Bronchial epithelial cell (primary cell): ENCODE data around the gene PKD1. TPM values are rescaled to one million over a fixed set of nuclear protein-coding genes. Genes with fewer than 3 reads are reported as not detected.

Source experiments
- DNase-seq: peaks from one replicate; pipeline ENCODE4 v3.0.0-alpha.2; 2010; ENCODE audit warnings: low read depth
- FAIRE-seq: peaks from 2 replicates; lab custom pipeline; 2011; peaks lifted over from hg19 to GRCh38; lab: Jason Lieb, UNC
- H3K27me3 ChIP-seq: 2 replicates; pipeline ENCODE4 v1.5.1; 2011; ENCODE audit warnings: low read length; ENCODE audit not compliant: control insufficient read depth, insufficient read depth
- H3K36me3 ChIP-seq: 2 replicates; pipeline ENCODE4 v1.5.1; 2011; ENCODE audit warnings: low read length; ENCODE audit not compliant: control insufficient read depth, insufficient read depth
- H3K4me3 ChIP-seq: 2 replicates; pipeline ENCODE4 v1.5.1; 2011; ENCODE audit warnings: mild to moderate bottlenecking, low read depth, low read length, control low read depth
- total RNA-seq: library from RNA; depleted of rRNA; stranded (reverse); fragments of >200 nt; gene quantifications from 2 replicates; pipeline ENCODE4 v1.2.1, GENCODE V29; 2014
- TF ChIP-seq, protein P1 (sequence below): IDR thresholded peaks from 2 replicates; pipeline ENCODE4 v1.5.1; 2011; ENCODE audit warnings: mild to moderate bottlenecking, moderate library complexity, low read length, control low read depth, inconsistent platforms; ENCODE audit not compliant: insufficient read depth, severe bottlenecking

The PKD1 gene
- total RNA-seq, 1 donor from 2014 or later = 56.1 TPM

DNA sequence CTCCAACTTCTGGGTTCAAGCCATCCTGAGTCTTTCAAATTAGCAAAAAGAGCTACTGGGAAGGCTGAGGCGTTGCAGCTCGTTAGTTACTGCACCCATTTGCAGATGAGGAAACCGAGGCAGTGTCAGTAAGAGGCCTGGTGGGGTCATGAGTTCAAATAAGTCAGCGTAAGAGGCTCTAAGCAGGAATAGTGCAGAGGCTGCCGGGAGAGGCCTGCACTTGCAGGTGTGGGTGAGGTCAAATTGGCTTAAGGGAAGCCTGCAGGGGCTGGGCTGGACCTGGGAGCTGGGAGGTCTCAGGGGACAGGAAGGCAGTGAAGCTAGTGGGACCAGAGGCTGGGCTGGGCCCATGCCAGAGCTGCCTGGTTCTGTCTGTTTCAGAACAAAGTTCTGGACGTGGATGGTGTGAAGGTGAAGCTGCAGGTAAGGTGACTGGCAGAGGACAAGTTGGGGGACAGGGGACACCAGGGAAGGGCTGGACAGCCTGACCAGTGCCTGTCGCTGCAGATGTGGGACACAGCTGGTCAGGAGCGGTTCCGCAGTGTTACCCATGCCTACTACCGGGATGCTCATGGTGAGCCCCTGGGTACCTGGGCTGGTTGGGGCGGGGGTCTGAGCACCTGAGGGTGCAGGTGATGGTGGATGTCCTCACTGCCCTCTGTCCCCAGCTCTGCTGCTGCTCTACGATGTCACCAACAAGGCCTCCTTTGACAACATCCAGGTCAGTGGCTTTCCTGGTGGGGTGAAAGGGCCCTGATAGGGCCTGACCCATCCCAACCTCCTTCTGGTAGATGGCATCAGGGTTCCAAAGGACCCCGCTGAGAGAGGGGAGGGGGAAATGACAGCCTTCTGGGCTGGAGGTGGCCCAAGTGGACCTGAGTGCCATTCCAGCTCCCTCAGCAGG lies 15.7 kb upstream of the PKD1 start:
- TF ChIP-seq, protein P1, sequence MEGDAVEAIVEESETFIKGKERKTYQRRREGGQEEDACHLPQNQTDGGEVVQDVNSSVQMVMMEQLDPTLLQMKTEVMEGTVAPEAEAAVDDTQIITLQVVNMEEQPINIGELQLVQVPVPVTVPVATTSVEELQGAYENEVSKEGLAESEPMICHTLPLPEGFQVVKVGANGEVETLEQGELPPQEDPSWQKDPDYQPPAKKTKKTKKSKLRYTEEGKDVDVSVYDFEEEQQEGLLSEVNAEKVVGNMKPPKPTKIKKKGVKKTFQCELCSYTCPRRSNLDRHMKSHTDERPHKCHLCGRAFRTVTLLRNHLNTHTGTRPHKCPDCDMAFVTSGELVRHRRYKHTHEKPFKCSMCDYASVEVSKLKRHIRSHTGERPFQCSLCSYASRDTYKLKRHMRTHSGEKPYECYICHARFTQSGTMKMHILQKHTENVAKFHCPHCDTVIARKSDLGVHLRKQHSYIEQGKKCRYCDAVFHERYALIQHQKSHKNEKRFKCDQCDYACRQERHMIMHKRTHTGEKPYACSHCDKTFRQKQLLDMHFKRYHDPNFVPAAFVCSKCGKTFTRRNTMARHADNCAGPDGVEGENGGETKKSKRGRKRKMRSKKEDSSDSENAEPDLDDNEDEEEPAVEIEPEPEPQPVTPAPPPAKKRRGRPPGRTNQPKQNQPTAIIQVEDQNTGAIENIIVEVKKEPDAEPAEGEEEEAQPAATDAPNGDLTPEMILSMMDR = no peak
- no peak for FAIRE-seq
- H3K4me3 ChIP-seq = no peak overlapping the region
- peaks cover 26% of the 10 kb centered on the region for H3K36me3 ChIP-seq
- DNase-seq = peak; percentile 29
- no peaks in the 10 kb centered on the region for H3K27me3 ChIP-seq

DNA sequence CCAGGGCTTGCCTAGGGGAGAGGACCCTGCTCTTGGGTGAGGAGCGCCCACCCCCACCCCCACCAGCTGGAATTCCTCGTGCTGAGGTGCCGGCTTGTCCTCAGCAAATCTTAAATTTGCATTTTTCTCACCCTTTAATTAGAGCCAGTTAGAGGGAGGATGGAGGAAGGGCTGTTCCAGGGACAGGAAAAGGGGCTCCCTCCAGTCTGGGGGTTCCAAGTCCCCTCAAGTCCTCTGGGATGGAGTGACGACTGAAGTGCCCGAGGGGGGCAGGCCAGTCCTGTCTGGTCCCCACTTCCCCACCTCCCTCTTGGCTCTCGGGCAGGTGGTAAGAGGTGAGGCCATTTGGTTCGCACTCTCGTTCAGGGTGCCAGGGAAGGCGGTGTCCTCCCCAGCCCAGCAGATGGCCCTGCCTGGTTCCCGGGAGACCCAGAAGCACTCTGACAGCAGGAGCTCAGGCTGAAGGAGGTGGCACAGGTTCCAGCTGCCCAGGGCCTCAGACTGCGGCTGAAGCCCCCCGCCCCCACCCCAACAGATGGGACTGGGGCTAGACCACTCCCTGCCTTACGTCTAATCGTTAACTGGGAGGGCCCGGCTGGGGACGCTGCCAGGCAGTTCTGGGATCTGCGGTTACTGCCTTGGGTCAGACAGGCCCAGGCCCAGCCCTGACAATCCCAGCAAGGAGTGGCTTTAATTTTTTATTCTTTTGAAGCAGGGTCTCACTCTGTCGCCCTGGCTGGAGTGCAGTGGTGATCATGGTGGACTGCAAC lies 14.9 kb upstream of the PKD1 start:
- no peak for FAIRE-seq
- peak; percentile 38 for DNase-seq

DNA sequence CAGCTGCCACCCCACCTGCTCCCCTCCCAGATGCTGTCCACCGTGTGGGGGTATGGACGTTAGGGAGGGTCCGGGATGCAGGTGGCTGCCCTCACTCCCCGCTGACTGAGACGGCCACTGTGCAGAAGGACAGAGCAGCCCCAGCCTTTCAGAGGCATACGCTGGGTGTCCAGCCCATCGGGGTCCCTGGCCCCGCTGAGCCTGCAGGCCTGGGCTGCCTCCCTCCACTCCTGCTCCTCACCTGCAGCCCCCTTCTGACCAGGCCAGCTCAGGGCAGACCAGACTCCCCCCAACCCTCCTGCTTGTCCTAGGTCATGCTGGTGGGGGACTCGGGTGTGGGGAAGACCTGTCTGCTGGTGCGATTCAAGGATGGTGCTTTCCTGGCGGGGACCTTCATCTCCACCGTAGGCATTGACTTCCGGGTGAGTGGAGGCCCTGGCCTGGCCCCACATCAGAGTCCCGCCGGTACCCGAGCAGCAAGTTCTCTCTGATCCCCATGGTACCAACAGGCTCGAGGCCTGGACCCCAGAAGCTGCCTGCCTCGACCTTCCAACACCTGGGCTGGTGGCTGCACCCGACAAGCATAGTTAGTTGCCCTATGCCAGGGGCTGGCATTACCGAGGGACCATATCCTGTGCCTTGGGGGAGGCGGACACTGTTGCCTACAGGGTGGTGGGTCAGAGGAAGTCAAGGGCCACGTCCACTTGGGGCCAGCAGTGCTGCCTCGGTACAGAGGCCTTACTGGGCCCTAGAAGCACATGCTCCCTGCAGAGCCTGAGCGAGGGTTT lies 14.1 kb upstream of the PKD1 start:
- FAIRE-seq = no peak
- Histone ChIP-seq H3K36me3 (peaks cover 24% of the 10 kb centered on the region), H3K27me3 (no peaks in the 10 kb centered on the region), H3K4me3 (no peak overlapping the region)
- TF ChIP-seq, protein P1 = no peak
- peak; percentile 7 for DNase-seq

More for the DNA sequence above, 14.9 kb upstream of the PKD1 start:
- H3K27me3 ChIP-seq = no peaks in the 10 kb centered on the region
- no peak overlapping the region for H3K4me3 ChIP-seq
- TF ChIP-seq, protein P1 = peak; percentile 16
- peaks cover 26% of the 10 kb centered on the region for H3K36me3 ChIP-seq

DNA sequence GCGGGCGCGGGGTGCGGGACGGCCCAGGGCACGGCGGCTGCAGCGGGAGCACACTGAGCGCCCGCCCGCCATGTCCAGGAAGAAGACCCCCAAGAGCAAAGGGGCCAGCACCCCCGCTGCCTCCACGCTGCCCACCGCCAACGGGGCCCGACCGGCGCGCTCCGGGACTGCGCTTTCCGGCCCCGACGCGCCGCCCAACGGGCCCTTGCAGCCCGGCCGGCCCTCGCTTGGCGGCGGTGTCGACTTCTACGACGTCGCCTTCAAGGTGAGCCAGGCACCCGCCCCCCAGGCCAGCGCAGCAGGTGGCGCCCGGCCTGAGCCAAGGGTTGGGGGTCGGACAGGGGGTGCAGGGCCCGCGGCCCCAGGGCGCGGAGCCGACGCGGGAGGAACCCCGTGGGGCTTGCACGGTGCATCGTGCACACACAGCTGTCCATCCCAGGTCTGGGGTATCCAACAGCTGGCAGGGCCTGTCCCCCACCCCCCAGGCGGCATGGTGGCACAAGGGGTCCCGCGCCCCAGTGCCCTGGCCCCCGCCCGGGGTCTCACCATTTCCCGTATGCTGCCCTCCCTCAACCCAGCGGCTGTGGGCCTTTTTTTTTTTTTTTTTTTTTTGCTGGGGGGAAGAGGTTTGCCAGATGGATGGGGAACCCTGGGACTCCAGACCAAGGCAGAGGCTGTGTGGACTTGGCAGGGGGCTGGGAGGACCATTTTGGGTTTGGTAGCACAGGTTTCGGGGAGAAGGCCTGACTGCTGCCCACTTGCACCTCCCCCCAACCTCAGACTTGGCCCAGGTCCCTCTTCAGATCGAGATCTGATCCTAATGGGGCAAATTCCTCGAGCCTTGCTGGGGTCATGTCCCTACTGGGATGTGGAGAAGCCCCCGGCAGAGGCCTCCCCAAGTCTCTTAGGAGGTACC lies 13.3 kb upstream of the PKD1 start:
- peak; percentile 4 for DNase-seq
- H3K27me3 ChIP-seq = no peaks in the 10 kb centered on the region
- TF ChIP-seq, protein P1 = no peak
- peaks cover 19% of the 10 kb centered on the region for H3K36me3 ChIP-seq
- H3K4me3 ChIP-seq = peak overlapping the region; percentile 25
- FAIRE-seq = no peak
